Measurements from ENCODE around the gene TJP2.
"Not testable (repeated sequence)": the region's sequence is repeated elsewhere in the genome, so short reads cannot be mapped to it uniquely, and the experiment has no call there.

TJP2 gene

DNA sequence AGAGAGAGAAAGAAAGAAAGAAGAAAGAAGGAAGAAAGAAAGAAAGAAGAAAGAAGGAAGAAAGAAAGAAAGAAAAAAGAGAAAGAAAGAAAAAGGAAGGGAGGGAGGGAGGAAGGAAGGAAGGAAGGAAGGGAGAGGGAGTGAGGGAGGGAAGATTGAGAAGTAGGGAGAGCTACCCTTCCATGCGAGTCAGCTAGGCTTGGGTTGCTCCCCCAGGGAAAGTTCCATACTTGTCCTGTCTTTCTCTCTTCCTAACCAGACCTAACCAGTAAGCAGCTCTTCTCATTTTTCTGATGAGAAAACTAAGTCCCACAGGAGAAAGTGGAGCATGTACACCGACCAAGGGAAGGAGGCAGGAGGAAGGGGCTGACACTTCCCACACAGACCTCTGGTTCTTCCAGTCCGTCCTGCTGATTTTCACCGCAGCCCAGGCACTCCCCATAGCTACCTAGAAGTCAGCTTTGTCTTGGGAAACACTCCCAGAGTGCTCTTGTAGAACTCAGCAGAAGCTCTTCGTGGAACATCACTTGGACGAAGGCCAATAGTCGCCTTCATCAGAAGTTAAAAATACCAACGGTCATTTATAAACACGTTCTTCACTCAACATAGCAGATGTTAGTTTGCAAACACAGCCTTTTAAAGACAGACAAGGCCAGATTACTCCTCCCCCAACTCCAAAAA is 121.9 kb downstream of the TJP2 start:
- no peaks in the 10 kb centered on the region for H3K9me3 Mint-ChIP-seq
- peaks cover 4% of the 10 kb centered on the region for H3K27me3 Mint-ChIP-seq
- H3K4me3 Mint-ChIP-seq = no peak overlapping the region
- DNase-seq = no peak
- no peak overlapping the region for H3K27ac Mint-ChIP-seq
- no peaks in the 10 kb centered on the region for H3K4me1 Mint-ChIP-seq (ENCODE audit: low read depth)
- H3K36me3 Mint-ChIP-seq (ENCODE audit: low read depth) = no peaks in the 10 kb centered on the region

DNA sequence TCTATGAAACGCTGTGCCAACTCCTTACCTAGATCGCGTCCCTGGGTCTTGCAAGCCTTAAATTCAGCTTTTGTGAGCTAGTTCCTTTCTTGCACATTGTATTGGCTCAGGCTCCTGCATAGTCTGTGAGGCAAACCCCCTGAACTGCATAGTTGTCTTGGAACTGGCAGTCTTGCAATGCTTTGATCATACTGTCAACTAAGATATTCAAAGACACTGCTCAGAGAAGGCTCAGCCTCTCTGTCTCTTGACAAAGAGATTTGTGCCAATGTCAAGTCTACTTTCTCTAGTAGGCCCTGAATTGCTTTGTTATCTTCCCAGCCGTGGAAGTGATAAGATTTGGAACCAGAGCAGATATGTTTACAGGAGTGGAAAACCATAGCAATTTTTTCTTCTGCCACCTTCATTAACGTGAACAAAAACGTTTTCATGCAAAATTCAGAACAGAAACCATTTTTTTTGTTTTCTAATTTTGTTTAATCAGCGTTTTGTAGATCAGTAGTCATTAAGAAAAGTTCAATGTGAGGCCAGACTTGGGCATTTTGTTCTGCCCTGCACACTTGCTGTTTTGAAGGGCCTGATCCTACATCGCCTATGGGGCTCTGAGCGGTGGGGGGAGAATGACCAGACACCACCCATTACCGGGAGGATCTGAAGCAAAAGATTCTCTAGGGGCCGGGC is 123.4 kb downstream of the TJP2 start:
- DNase-seq = no peak
- no peaks in the 10 kb centered on the region for H3K36me3 Mint-ChIP-seq (ENCODE audit: low read depth)
- no peaks in the 10 kb centered on the region for H3K9me3 Mint-ChIP-seq
- H3K27ac Mint-ChIP-seq = no peak overlapping the region
- H3K4me1 Mint-ChIP-seq (ENCODE audit: low read depth) = no peaks in the 10 kb centered on the region
- H3K4me3 Mint-ChIP-seq = no peak overlapping the region
- peaks cover 4% of the 10 kb centered on the region for H3K27me3 Mint-ChIP-seq

DNA sequence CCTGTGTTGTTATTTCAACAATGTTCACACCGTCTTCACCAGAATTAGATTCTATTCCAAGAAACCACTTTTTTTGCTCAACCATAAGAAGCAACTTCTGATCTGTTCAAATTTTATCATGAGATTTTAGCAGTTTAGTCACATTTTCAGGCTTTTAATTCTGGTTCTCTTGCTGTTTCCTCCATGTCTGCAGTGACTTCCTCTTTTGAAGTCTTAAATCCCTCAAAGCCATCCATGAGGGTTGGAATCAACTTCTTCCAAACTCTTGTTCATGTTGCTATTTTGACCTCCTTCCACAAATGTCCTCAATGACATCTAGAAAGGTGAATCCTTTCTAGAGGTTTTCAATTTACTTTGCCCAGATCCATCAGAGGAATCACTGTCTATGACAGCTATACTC is 125.2 kb downstream of the TJP2 start:
- Mint-ChIP-seq H3K4me1 (ENCODE audit: low read depth) (no peaks in the 10 kb centered on the region), H3K27ac (no peak overlapping the region), H3K36me3 (ENCODE audit: low read depth) (no peaks in the 10 kb centered on the region), H3K9me3 (no peaks in the 10 kb centered on the region), H3K4me3 (no peak overlapping the region), H3K27me3 (peaks cover 4% of the 10 kb centered on the region)
- DNase-seq = no peak

GRCh38 chr9:69299826-69300225 is 125.7 kb downstream of the TJP2 start:
- Mint-ChIP-seq H3K9me3 (no peaks in the 10 kb centered on the region), H3K27me3 (peaks cover 8% of the 10 kb centered on the region), H3K27ac (no peak overlapping the region), H3K4me3 (no peak overlapping the region), H3K4me1 (ENCODE audit: low read depth) (no peaks in the 10 kb centered on the region), H3K36me3 (ENCODE audit: low read depth) (no peaks in the 10 kb centered on the region)
- DNase-seq = no peak

- Mint-ChIP-seq H3K27me3 (peaks cover 10% of the 10 kb centered on the region), H3K4me3 (no peak overlapping the region), H3K27ac (no peak overlapping the region), H3K4me1 (ENCODE audit: low read depth) (no peaks in the 10 kb centered on the region), H3K9me3 (no peaks in the 10 kb centered on the region), H3K36me3 (ENCODE audit: low read depth) (no peaks in the 10 kb centered on the region)
- DNase-seq = no peak
Observed at GRCh38 chr9:69303331-69303730, 129.3 kb downstream of the TJP2 start.

GRCh38 chr9:69306895-69307445 is 132.9 kb downstream of the TJP2 start:
- not testable (repeated sequence) for H3K27ac Mint-ChIP-seq; H3K4me1 Mint-ChIP-seq (ENCODE audit: low read depth); DNase-seq; H3K4me3 Mint-ChIP-seq; H3K9me3 Mint-ChIP-seq; H3K36me3 Mint-ChIP-seq (ENCODE audit: low read depth)
- H3K27me3 Mint-ChIP-seq = peaks cover 19% of the 10 kb centered on the region

DNA sequence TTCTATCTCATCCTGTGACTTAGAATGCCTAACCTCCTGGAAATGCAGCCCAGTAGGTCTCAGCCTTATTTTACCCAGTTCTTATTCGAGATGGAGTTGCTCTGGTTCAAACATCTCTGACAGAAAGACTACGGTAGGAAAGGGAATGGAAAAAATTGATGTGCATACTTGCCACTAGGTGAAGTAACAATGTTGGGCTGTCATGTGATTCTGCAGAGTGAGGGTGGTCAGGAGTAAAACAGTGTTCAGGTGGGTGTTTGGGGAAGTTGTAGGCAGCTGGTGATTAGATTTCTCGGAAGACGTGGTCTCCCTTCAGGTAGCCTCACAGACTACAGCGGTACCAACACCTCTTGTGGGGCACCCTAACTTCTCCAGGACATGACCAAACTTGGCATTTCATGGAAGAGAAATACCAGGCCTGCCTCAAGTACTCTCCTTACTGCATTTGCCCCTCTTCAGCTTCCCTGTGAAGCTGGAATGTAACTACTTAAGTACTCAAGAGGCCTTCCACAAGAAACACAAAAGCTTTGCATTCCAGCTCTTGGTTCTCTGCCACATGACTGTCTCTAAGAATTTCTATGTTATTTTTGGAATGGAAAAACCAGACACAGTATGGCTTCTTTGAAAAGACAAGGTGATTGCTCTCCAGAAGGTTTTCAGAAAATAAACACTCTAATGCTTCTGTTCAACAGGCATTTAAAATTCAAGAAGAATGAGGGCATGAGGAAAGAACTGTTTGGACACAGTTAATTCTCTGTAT is 133.5 kb downstream of the TJP2 start:
- H3K4me1 Mint-ChIP-seq (ENCODE audit: low read depth) = no peaks in the 10 kb centered on the region
- H3K27me3 Mint-ChIP-seq = peaks cover 19% of the 10 kb centered on the region
- H3K4me3 Mint-ChIP-seq = no peak overlapping the region
- peaks cover 8% of the 10 kb centered on the region for H3K9me3 Mint-ChIP-seq
- H3K27ac Mint-ChIP-seq = no peak overlapping the region
- no peaks in the 10 kb centered on the region for H3K36me3 Mint-ChIP-seq (ENCODE audit: low read depth)
- DNase-seq = no peak

GRCh38 chr9:69308206-69308931 is 134.3 kb downstream of the TJP2 start:
- Mint-ChIP-seq H3K4me1 (ENCODE audit: low read depth) (no peaks in the 10 kb centered on the region), H3K36me3 (ENCODE audit: low read depth) (no peaks in the 10 kb centered on the region), H3K9me3 (peaks cover 13% of the 10 kb centered on the region), H3K27ac (no peak overlapping the region), H3K4me3 (no peak overlapping the region), H3K27me3 (peaks cover 19% of the 10 kb centered on the region)
- DNase-seq = no peak

DNA sequence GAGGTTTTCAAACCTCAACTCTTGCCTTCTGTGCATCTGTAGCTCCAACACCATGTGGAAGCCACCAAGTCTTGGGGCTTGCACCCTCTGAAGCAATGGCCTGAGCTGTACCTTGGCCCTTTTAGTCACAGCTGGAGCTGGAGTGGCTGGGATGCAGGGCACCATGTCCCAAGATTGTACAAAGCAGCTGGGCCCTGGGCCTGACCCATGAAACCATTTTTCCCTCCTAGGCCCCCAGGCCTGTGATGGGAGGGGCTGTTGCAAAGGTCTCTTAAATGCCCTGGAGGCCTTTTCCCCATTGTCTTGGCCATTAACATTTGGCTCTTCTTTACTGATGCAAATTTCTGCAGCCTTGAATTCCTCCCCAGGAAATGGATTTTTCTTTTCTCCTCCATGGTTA is 139.1 kb downstream of the TJP2 start:
- Mint-ChIP-seq H3K27ac (no peak overlapping the region), H3K4me1 (ENCODE audit: low read depth) (peaks cover 9% of the 10 kb centered on the region), H3K27me3 (peaks cover 26% of the 10 kb centered on the region), H3K4me3 (no peak overlapping the region), H3K9me3 (peaks cover 31% of the 10 kb centered on the region), H3K36me3 (ENCODE audit: low read depth) (no peaks in the 10 kb centered on the region)
- no peak for DNase-seq

DNA sequence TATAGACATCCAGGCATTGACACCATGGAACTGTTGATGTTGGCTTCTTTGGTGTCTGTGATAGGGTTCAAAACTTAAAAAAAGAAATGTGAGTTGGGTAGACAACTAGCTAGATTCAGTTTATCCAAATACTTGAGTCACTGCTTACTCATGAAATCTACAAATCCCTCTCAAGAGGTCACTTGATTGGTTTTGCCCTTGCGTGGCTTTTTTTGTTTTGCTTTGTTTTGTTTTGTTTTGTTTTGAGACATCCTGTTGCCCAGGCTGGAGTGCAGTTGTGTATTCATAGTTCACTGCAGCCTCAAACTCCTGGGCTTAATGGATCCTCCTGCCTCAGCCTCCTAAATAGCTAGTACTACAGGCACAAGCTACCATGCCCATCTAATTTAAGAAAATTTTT is 140.5 kb downstream of the TJP2 start:
- DNase-seq = no peak

GRCh38 chr9:69317081-69317480 is 143.0 kb downstream of the TJP2 start:
- no peak overlapping the region for H3K27ac Mint-ChIP-seq

More for the DNA sequence above, 140.5 kb downstream of the TJP2 start:
- Mint-ChIP-seq H3K4me1 (ENCODE audit: low read depth) (peaks cover 16% of the 10 kb centered on the region), H3K4me3 (no peak overlapping the region), H3K27ac (no peak overlapping the region), H3K27me3 (peaks cover 35% of the 10 kb centered on the region), H3K9me3 (peaks cover 31% of the 10 kb centered on the region), H3K36me3 (ENCODE audit: low read depth) (no peaks in the 10 kb centered on the region)

DNA sequence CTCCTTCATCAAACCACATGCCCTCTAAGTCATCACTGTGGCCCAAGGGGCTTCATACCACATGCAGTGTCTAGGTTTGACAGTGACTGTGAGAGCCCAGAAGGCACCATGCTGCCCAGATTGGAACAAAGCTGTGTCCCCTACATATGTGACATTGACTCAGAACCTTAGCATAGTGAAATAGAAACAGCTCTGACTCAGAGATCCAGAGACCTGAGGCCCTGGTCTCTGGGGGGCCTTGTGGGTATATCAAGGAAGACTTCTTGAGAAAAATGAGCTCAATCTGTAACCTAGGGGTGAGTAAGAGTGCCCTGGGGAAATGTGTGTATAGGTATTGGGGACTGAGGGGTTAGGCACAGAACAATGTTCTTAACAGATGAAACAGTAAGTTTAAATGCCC is 143.8 kb downstream of the TJP2 start:
- no peak overlapping the region for H3K4me3 Mint-ChIP-seq
- peaks cover 16% of the 10 kb centered on the region for H3K4me1 Mint-ChIP-seq (ENCODE audit: low read depth)
- H3K36me3 Mint-ChIP-seq (ENCODE audit: low read depth) = no peaks in the 10 kb centered on the region
- peaks cover 21% of the 10 kb centered on the region for H3K9me3 Mint-ChIP-seq
- peak overlapping the region; percentile 7 for H3K27ac Mint-ChIP-seq
- DNase-seq = no peak
- peaks cover 49% of the 10 kb centered on the region for H3K27me3 Mint-ChIP-seq

More at GRCh38 chr9:69317081-69317480, 143.0 kb downstream of the TJP2 start:
- H3K4me3 Mint-ChIP-seq = no peak overlapping the region
- H3K27me3 Mint-ChIP-seq = peaks cover 45% of the 10 kb centered on the region
- H3K9me3 Mint-ChIP-seq = peaks cover 25% of the 10 kb centered on the region
- H3K36me3 Mint-ChIP-seq (ENCODE audit: low read depth) = no peaks in the 10 kb centered on the region
- H3K4me1 Mint-ChIP-seq (ENCODE audit: low read depth) = peaks cover 16% of the 10 kb centered on the region
- no peak for DNase-seq

GRCh38 chr9:69319324-69320025 is 145.4 kb downstream of the TJP2 start:
- H3K36me3 Mint-ChIP-seq (ENCODE audit: low read depth) = no peaks in the 10 kb centered on the region

GRCh38 chr9:69322256-69322655 is 148.2 kb downstream of the TJP2 start:
- no peak overlapping the region for H3K27ac Mint-ChIP-seq
- no peaks in the 10 kb centered on the region for H3K36me3 Mint-ChIP-seq (ENCODE audit: low read depth)
- peaks cover 22% of the 10 kb centered on the region for H3K4me1 Mint-ChIP-seq (ENCODE audit: low read depth)
- H3K4me3 Mint-ChIP-seq = no peak overlapping the region
- H3K27me3 Mint-ChIP-seq = peaks cover 73% of the 10 kb centered on the region
- DNase-seq = no peak
- peaks cover 5% of the 10 kb centered on the region for H3K9me3 Mint-ChIP-seq

More at GRCh38 chr9:69319324-69320025, 145.4 kb downstream of the TJP2 start:
- H3K4me3 Mint-ChIP-seq = no peak overlapping the region
- peaks cover 7% of the 10 kb centered on the region for H3K9me3 Mint-ChIP-seq
- H3K27me3 Mint-ChIP-seq = peaks cover 61% of the 10 kb centered on the region
- no peak for DNase-seq
- H3K4me1 Mint-ChIP-seq (ENCODE audit: low read depth) = peaks cover 16% of the 10 kb centered on the region
- no peak overlapping the region for H3K27ac Mint-ChIP-seq

Data from activated T-cell treated with anti-CD3 and anti-CD28 coated beads, Interleukin-2, amount 50 U/mL, for 24 hours (primary cell).